GM23248 (cell line): ENCODE measurements around the gene RAB41. TPM values are rescaled to one million over a fixed set of nuclear protein-coding genes. Genes with fewer than 3 reads are reported as not detected.

Experiments used
- DNase-seq: peaks from one replicate; pipeline ENCODE4 v3.0.0-alpha.2; 2015
- H2AFZ ChIP-seq: fragments of 200-600 bp; sonication (generic); 2 replicates; pipeline ENCODE4 v1.6.1; 2016; ENCODE audit warnings: antibody characterized with exemption
- H3F3A ChIP-seq: fragments of 200-600 bp; sonication (generic); 2 replicates; pipeline ENCODE4 v1.6.1; 2016; ENCODE audit warnings: mild to moderate bottlenecking, antibody characterized with exemption, mixed run types; ENCODE audit not compliant: insufficient read depth
- H3K27ac ChIP-seq: fragments of 200-600 bp; sonication (generic); 2 replicates; pipeline ENCODE4 v1.5.1; 2016; ENCODE audit warnings: mild to moderate bottlenecking
- H3K27me3 ChIP-seq: fragments of 200-600 bp; sonication (generic); replicated peaks from 2 replicates; pipeline ENCODE4 v1.6.1; 2016; ENCODE audit warnings: mild to moderate bottlenecking; ENCODE audit not compliant: insufficient read depth
- H3K36me3 ChIP-seq: fragments of 200-600 bp; sonication (generic); 2 replicates; pipeline ENCODE4 v1.6.1; 2016; ENCODE audit warnings: low read depth, mild to moderate bottlenecking
- H3K4me1 ChIP-seq: fragments of 200-600 bp; sonication (generic); 2 replicates; pipeline ENCODE4 v1.6.1; 2016; ENCODE audit warnings: mild to moderate bottlenecking; ENCODE audit not compliant: insufficient read depth
- H3K4me2 ChIP-seq: fragments of 200-600 bp; sonication (generic); one replicate; pipeline ENCODE4 v1.6.1; 2016; ENCODE audit warnings: mild to moderate bottlenecking; ENCODE audit not compliant: unreplicated experiment
- H3K4me3 ChIP-seq: fragments of 200-600 bp; sonication (generic); 2 replicates; pipeline ENCODE4 v1.5.1; 2016; ENCODE audit warnings: mild to moderate bottlenecking
- H3K79me2 ChIP-seq: fragments of 200-600 bp; sonication (generic); 2 replicates; pipeline ENCODE4 v1.6.1; 2016; ENCODE audit warnings: mild to moderate bottlenecking; ENCODE audit not compliant: insufficient read depth
- H3K9ac ChIP-seq: fragments of 200-600 bp; sonication (generic); 2 replicates; pipeline ENCODE4 v1.6.1; 2016; ENCODE audit warnings: mild to moderate bottlenecking
- H3K9me2 ChIP-seq: fragments of 200-600 bp; sonication (generic); 2 replicates; pipeline ENCODE4 v1.6.1; 2016; ENCODE audit warnings: mixed run types, mild to moderate bottlenecking, moderate library complexity; ENCODE audit not compliant: insufficient read depth
- H3K9me3 ChIP-seq: fragments of 200-600 bp; sonication (generic); one replicate; pipeline ENCODE4 v1.6.1; 2017; ENCODE audit warnings: low read depth
- H4K20me1 ChIP-seq: fragments of 200-600 bp; sonication (generic); 2 replicates; pipeline ENCODE4 v1.6.0; 2016; ENCODE audit not compliant: insufficient read depth
- EZH2 ChIP-seq: fragments of 200-600 bp; sonication (generic); IDR thresholded peaks from 2 replicates; pipeline ENCODE4 v1.6.1; 2018; ENCODE audit warnings: antibody characterized with exemption, mild to moderate bottlenecking; ENCODE audit not compliant: insufficient read depth, poor library complexity, severe bottlenecking
- EZH2phosphoT487 ChIP-seq: fragments of 200-600 bp; sonication (generic); IDR thresholded peaks from 2 replicates; pipeline ENCODE4 v1.6.1; 2018; ENCODE audit warnings: antibody characterized with exemption, moderate library complexity, mild to moderate bottlenecking, low read depth; ENCODE audit not compliant: insufficient read depth
- WGBS, 2 experiments: methylation state at CpG; one replicate each; pipeline ENCODE4 v1.1.6; 2015 to 2017; ENCODE audit warnings: low lambda C conversion rate in 2 of 2, low coverage in 1 of 2; ENCODE audit errors: missing lambda C conversion rate in 2 of 2; 5-methylcytosine and 5-hydroxymethylcytosine counted together
- in situ Hi-C: fragments of 300-500 bp; cut with MboI; formaldehyde crosslinking; loops from 2 replicates; pipeline ENCODE4 v1.15.0; 2020
- polyA plus RNA-seq: library from polyadenylated mRNA; unstranded; fragments of >200 nt; fragmentation: Nextera tagmentation; extraction: Ambion mirVana; gene quantifications from 2 replicates; pipeline ENCODE4 v1.2.1, GENCODE V29; 2016
- total RNA-seq: library from RNA; depleted of rRNA; stranded (reverse); fragments of >200 nt; shearing (Covaris generic); gene quantifications from 2 replicates; pipeline ENCODE4 v1.2.3, GENCODE V29; 2014

The RAB41 gene
- total and polyA plus RNA-seq, 2 experiments from 2014 or later = not detected

- H3K36me3 ChIP-seq = no peaks in the 10 kb centered on the region
- 20 to 56% methylated on average over 1 of the region's 1 CpG for WGBS, 2 experiments
- in situ Hi-C loops = no loop called here
- no peak for DNase-seq
- H3K4me2 ChIP-seq = no peak overlapping the region
- H3K79me2 ChIP-seq = no peaks in the 10 kb centered on the region
- H3K9ac ChIP-seq = no peak overlapping the region
- TF ChIP-seq EZH2phosphoT487 = no peak
- TF ChIP-seq EZH2 = no peak
- H3K9me3 ChIP-seq = no peaks in the 10 kb centered on the region
- no peaks in the 10 kb centered on the region for H3F3A ChIP-seq
- no peak overlapping the region for H2AFZ ChIP-seq
- H3K4me1 ChIP-seq = peaks cover 10% of the 10 kb centered on the region
- no peaks in the 10 kb centered on the region for H3K9me2 ChIP-seq
- H3K4me3 ChIP-seq = no peak overlapping the region
- H3K27ac ChIP-seq = no peak overlapping the region
- H4K20me1 ChIP-seq = no peaks in the 10 kb centered on the region
- no peaks in the 10 kb centered on the region for H3K27me3 ChIP-seq
Measured at GRCh38 chrX:70254063-70254400, 27.9 kb upstream of the RAB41 start.

GRCh38 chrX:70254909-70255308 lies 27.1 kb upstream of the RAB41 start:
- Histone ChIP-seq H3K9ac (no peak overlapping the region), H3K9me3 (no peaks in the 10 kb centered on the region), H4K20me1 (no peaks in the 10 kb centered on the region), H3K79me2 (no peaks in the 10 kb centered on the region), H3K4me2 (no peak overlapping the region), H3K36me3 (no peaks in the 10 kb centered on the region), H3K4me3 (no peak overlapping the region), H3K4me1 (peaks cover 10% of the 10 kb centered on the region), H3K27me3 (no peaks in the 10 kb centered on the region), H3K9me2 (no peaks in the 10 kb centered on the region), H2AFZ (no peak overlapping the region), H3K27ac (no peak overlapping the region), H3F3A (no peaks in the 10 kb centered on the region)
- no peak for TF ChIP-seq EZH2
- no peak for TF ChIP-seq EZH2phosphoT487
- no peak for DNase-seq
- 89 to 100% methylated on average over 2 to 3 of the region's 3 CpGs for WGBS, 2 experiments
- in situ Hi-C loops = no loop called here

- TF ChIP-seq EZH2phosphoT487 = no peak
- TF ChIP-seq EZH2 = no peak
- no peaks in the 10 kb centered on the region for H3F3A ChIP-seq
- H3K9ac ChIP-seq = no peak overlapping the region
- H3K4me1 ChIP-seq = peaks cover 10% of the 10 kb centered on the region
- H2AFZ ChIP-seq = no peak overlapping the region
- H4K20me1 ChIP-seq = no peaks in the 10 kb centered on the region
- no peaks in the 10 kb centered on the region for H3K36me3 ChIP-seq
- H3K9me2 ChIP-seq = no peaks in the 10 kb centered on the region
- DNase-seq = no peak
- in situ Hi-C loops = no loop called here
- H3K4me2 ChIP-seq = no peak overlapping the region
- H3K4me3 ChIP-seq = no peak overlapping the region
- H3K9me3 ChIP-seq = no peaks in the 10 kb centered on the region
- H3K27ac ChIP-seq = no peak overlapping the region
- no peaks in the 10 kb centered on the region for H3K27me3 ChIP-seq
- 50 to 57% methylated on average over 2 of the region's 2 CpGs for WGBS, 2 experiments
- H3K79me2 ChIP-seq = no peaks in the 10 kb centered on the region
Measured at GRCh38 chrX:70255452-70255851, 26.5 kb upstream of the RAB41 start.

- no peaks in the 10 kb centered on the region for H3K79me2 ChIP-seq
- H3K9me2 ChIP-seq = no peaks in the 10 kb centered on the region
- no peaks in the 10 kb centered on the region for H3K27me3 ChIP-seq
- H4K20me1 ChIP-seq = no peaks in the 10 kb centered on the region
- TF ChIP-seq EZH2phosphoT487 = no peak
- no peak for DNase-seq
- no peaks in the 10 kb centered on the region for H3K9me3 ChIP-seq
- 68 to 71% methylated on average over 5 of the region's 5 CpGs for WGBS, 2 experiments
- H3K4me2 ChIP-seq = no peak overlapping the region
- H3K4me1 ChIP-seq = peaks cover 10% of the 10 kb centered on the region
- in situ Hi-C loops = no loop called here
- no peak overlapping the region for H3K4me3 ChIP-seq
- no peak overlapping the region for H3K27ac ChIP-seq
- H2AFZ ChIP-seq = no peak overlapping the region
- H3F3A ChIP-seq = no peaks in the 10 kb centered on the region
- H3K9ac ChIP-seq = no peak overlapping the region
- no peaks in the 10 kb centered on the region for H3K36me3 ChIP-seq
Measured at GRCh38 chrX:70257423-70258288, 24.3 kb upstream of the RAB41 start.

DNA sequence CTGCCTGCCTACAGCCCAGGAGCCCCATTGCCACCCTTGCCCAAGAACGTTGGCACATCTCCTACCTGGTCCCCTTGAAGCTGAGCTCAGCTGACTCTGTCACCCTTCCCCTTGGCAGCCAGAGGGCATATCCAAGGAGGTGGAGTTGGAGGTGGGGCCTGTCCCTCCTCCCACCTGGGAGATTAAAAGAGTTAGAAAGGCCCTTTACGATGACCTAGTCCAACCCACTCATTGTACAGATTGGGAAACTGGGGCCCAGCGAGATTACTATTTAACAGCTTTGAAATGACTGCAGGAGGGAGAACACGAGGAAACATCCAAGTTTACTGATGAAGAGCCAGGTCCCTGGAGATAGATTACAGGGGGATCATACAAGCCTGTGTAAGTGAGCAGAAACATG lies 21.9 kb upstream of the RAB41 start, which contains the start of gene P2RY4:
Gene P2RY4 (minus strand): TSS at position 101 of the 400 bp plus-strand sequence. CDS start 580 bp downstream, outside the sequence.
- WGBS, 2 experiments = 70% methylated on average over 3 to 4 of the region's 4 CpGs
- Histone ChIP-seq H3K9me3 (no peaks in the 10 kb centered on the region), H3K27me3 (no peaks in the 10 kb centered on the region), H3K27ac (no peak within 1 kb of the TSS), H3K4me2 (no peak within 1 kb of the TSS), H3K79me2 (no peaks in the 10 kb centered on the region), H3K9me2 (no peaks in the 10 kb centered on the region), H3F3A (no peaks in the 10 kb centered on the region), H3K4me3 (no peak within 1 kb of the TSS), H3K36me3 (no peaks in the 10 kb centered on the region), H3K4me1 (no peaks in the 10 kb centered on the region), H3K9ac (no peak within 1 kb of the TSS), H2AFZ (no peak within 1 kb of the TSS), H4K20me1 (no peaks in the 10 kb centered on the region)
- in situ Hi-C loops = no loop called here
- no peak for TF ChIP-seq EZH2
- TF ChIP-seq EZH2phosphoT487 = no peak
- DNase-seq = no peak
